KMS-11 (cell line): ENCODE data around the gene ZNF232.
"Not testable (repeated sequence)": the region's sequence is repeated elsewhere in the genome, so short reads cannot be mapped to it uniquely, and the experiment has no call there.

Source experiments
- H2AFZ ChIP-seq: fragments of 200-600 bp; sonication (generic); 2 replicates; pipeline ENCODE4 v1.6.1; 2016; ENCODE audit warnings: antibody characterized with exemption, mixed run types, low read depth
- H3K27ac ChIP-seq: fragments of 200-600 bp; sonication (generic); 2 replicates; pipeline ENCODE4 v1.6.1; 2016; ENCODE audit warnings: mild to moderate bottlenecking, mixed run types
- H3K27me3 ChIP-seq: fragments of 200-600 bp; sonication (generic); 2 replicates; pipeline ENCODE4 v1.6.1; 2017; ENCODE audit warnings: mild to moderate bottlenecking, low read depth, mixed run types, moderate library complexity; ENCODE audit not compliant: insufficient read depth
- H3K36me3 ChIP-seq: fragments of 200-600 bp; sonication (generic); 2 replicates; pipeline ENCODE4 v1.6.1; 2017; ENCODE audit warnings: mild to moderate bottlenecking, mixed run types; ENCODE audit not compliant: insufficient read depth
- H3K4me1 ChIP-seq: fragments of 200-600 bp; sonication (generic); 2 replicates; pipeline ENCODE4 v1.6.1; 2016; ENCODE audit warnings: mild to moderate bottlenecking, low read depth, mixed run types; ENCODE audit not compliant: poor library complexity, severe bottlenecking
- H3K4me2 ChIP-seq: fragments of 200-600 bp; sonication (generic); 2 replicates; pipeline ENCODE4 v1.7.0; 2016; ENCODE audit warnings: mild to moderate bottlenecking, mixed run types
- H3K4me3 ChIP-seq: fragments of 200-600 bp; sonication (generic); IDR thresholded peaks from 2 replicates; pipeline ENCODE4 v1.6.1; 2017; ENCODE audit warnings: low read depth, low read length, mixed read lengths; ENCODE audit not compliant: insufficient read depth
- H3K79me2 ChIP-seq: fragments of 200-600 bp; sonication (generic); 2 replicates; pipeline ENCODE4 v1.6.1; 2016; ENCODE audit warnings: low read depth, mixed run types; ENCODE audit not compliant: insufficient read depth
- H3K9ac ChIP-seq: fragments of 200-600 bp; sonication (generic); 2 replicates; pipeline ENCODE4 v1.6.1; 2016; ENCODE audit warnings: mild to moderate bottlenecking, mixed run types
- H4K20me1 ChIP-seq: fragments of 200-600 bp; sonication (generic); 2 replicates; pipeline ENCODE4 v1.6.1; 2016; ENCODE audit warnings: mild to moderate bottlenecking, mixed run types; ENCODE audit not compliant: insufficient read depth
- CTCF ChIP-seq: fragments of 200-600 bp; sonication (generic); conservative IDR thresholded peaks from 2 replicates; pipeline ENCODE4 v1.6.1; 2017; ENCODE audit warnings: low read depth, mild to moderate bottlenecking, antibody characterized with exemption, low read length, moderate library complexity, mixed read lengths

Gene ZNF232

DNA sequence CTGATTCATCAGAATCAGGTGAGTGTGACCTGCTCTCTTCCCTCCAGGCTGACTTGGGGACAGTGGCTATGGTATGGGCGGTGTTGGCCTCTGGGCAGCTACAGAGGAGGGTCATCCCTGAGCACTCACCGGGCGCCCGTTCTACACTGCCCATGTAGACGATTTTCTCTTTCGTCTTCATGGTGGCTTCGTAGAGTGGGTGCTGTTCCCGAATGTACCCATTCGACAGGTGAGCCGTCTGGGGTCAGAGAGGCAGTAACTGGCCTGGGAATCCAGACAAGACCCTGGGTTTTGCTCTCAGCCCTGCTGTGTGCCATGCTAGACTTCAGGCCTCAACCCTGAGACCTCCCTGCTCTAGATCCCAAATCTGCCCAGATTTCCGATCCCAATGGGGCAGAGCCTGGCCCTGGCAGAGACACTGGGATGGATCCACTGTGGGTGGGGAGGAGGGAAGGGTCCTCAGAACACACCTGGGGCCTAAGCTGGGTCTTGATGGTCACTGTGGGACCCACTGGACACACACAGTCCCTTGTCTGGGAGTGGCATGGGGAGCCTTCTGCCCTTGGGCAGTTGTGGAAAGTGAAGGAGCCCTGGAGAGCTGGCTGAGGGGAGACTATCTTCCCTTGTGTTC is 17.3 kb upstream of the ZNF232 start:
- no peak overlapping the region for H3K4me2 ChIP-seq
- H3K27me3 ChIP-seq: no peaks in the 10 kb centered on the region
- no peak overlapping the region for H3K9ac ChIP-seq
- no peak for TF ChIP-seq CTCF
- H3K36me3 ChIP-seq: no peaks in the 10 kb centered on the region
- H3K4me3 ChIP-seq: no peak overlapping the region
- no peak overlapping the region for H2AFZ ChIP-seq
- H3K27ac ChIP-seq: no peak overlapping the region
- no peaks in the 10 kb centered on the region for H4K20me1 ChIP-seq
- H3K4me1 ChIP-seq: no peaks in the 10 kb centered on the region
- H3K79me2 ChIP-seq: no peaks in the 10 kb centered on the region

DNA sequence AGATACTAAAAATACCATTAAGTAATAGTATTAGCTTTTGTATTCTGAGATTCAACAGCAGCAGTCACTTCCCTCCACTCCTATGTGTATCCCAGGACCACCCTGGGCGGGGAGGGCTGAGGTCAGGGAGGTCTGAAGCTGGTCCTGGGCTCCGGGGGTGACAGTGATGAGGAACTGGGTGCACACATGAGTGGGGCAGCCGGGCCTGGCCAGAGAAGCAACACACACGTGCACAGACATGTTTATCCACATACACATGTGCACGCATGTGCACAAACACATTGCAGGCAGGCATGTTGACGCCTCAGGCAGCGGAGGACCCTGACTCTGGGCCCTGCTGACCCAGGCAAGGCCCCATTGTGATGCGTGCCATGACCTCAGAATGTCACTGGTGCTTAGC is 16.7 kb upstream of the ZNF232 start:
- not testable (repeated sequence) for H4K20me1 ChIP-seq, H3K27me3 ChIP-seq, H3K4me1 ChIP-seq, H3K4me3 ChIP-seq, H3K36me3 ChIP-seq, H3K27ac ChIP-seq, H2AFZ ChIP-seq, H3K4me2 ChIP-seq, H3K79me2 ChIP-seq, H3K9ac ChIP-seq

DNA sequence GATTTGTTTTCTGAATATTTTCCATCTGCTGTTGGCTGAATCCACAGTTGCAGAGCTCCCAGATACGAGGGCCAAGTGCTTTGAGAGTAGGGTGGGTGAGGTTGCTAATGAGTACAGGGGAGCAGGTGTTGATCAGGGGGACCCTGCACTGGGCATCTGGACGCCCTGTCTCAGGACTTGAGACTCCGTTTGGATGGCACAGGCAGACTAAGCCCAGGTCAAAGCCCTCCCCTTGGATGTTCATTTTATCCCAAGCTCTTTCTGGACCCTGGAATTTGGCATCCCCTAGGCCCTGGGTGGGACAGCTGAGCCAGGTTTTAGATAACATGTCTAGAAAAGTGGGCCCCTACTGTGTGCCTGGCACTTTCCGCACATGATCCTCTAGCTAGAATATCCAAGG is 16.2 kb upstream of the ZNF232 start:
- no peak overlapping the region for H3K27ac ChIP-seq
- no peaks in the 10 kb centered on the region for H3K36me3 ChIP-seq
- H4K20me1 ChIP-seq: no peaks in the 10 kb centered on the region
- H3K27me3 ChIP-seq: no peaks in the 10 kb centered on the region
- no peak overlapping the region for H2AFZ ChIP-seq
- no peak overlapping the region for H3K4me2 ChIP-seq
- H3K79me2 ChIP-seq: no peaks in the 10 kb centered on the region
- TF ChIP-seq CTCF: no peak
- no peak overlapping the region for H3K4me3 ChIP-seq
- no peak overlapping the region for H3K9ac ChIP-seq
- no peaks in the 10 kb centered on the region for H3K4me1 ChIP-seq

DNA sequence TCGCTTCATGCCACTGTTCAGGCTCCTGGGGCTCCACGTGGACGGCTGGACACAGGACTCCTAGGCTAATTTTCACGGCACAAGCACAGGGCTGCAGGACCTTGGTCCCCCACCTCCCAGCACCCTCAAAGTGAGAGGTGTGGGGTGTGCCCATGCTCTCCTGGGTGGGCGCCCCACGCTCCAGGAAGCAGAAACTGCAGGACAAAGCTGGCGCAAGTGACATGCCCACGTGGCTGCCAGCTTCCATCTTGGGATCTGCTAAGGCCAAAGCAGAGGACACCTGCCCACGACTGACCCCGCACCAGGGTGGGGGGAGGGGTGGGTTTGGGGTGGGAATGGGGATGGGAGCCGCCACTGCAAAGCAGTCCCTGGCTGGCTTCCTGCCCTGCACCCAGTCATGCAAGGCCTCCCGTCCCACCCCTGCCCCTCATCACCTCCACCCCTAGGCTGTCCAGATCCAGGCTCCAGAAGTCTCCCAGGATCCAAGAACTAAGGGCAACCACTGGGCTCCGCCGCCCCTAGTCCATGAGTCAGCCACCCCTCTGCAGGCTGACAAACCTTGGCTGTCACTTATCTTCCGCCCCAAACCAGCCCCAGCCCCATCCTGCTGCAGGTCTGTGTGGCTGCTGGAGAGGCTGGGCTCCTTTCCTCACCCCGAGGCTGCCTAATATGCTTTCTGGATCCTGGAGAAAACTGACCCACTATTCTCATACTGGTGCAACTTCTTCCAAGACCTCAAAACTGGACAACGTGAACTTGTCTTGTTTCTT is 15.2 kb upstream of the ZNF232 start:
- Histone ChIP-seq H3K4me3 (no peak overlapping the region), H3K27ac (no peak overlapping the region), H4K20me1 (no peaks in the 10 kb centered on the region), H3K9ac (no peak overlapping the region), H3K4me1 (no peaks in the 10 kb centered on the region), H3K79me2 (no peaks in the 10 kb centered on the region), H3K27me3 (no peaks in the 10 kb centered on the region), H3K4me2 (no peak overlapping the region), H3K36me3 (no peaks in the 10 kb centered on the region), H2AFZ (no peak overlapping the region)
- no peak for TF ChIP-seq CTCF

- H3K9ac ChIP-seq, H3K27me3 ChIP-seq, H3K4me1 ChIP-seq, H3K4me2 ChIP-seq, H3K4me3 ChIP-seq, H3K79me2 ChIP-seq, H3K36me3 ChIP-seq, H4K20me1 ChIP-seq, H3K27ac ChIP-seq, H2AFZ ChIP-seq: not testable (repeated sequence)
Measured at GRCh38 chr17:5124896-5125295, 13.2 kb upstream of the ZNF232 start.

DNA sequence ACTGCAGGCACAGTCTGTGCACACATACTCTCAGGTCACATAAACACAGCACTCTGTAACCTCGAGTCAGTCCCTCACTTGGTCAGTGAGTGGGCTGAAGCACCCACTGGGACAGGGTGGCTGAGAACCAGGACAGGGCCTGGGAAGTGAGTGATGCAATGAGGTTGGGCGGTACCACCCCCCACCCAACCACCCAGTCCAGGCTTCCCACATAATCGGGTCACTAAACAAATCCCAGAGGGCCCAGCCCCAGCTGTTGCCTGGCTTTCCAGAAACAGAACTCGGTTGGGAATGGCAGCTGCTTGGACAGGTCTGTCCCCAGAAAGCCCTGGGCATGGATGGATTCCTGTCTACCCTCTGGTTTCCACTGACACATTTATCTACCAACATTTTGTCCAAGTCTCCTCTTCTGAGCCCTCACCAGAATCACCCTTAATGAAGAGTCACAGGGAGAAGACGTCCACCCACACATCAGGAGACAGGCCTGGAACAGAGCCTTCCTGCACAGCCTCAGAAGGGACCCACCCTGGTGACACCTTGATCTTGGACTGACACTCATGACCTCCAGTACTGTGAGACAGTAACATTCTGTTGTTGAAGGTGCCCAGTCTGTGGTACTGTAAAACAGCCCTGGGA is 12.6 kb upstream of the ZNF232 start:
- not testable (repeated sequence) for H3K27ac ChIP-seq, H4K20me1 ChIP-seq, H2AFZ ChIP-seq, H3K9ac ChIP-seq, H3K36me3 ChIP-seq, H3K4me3 ChIP-seq, H3K27me3 ChIP-seq, H3K4me1 ChIP-seq, H3K79me2 ChIP-seq, H3K4me2 ChIP-seq
